KMS-11 (cell line): Measurements from ENCODE around the gene SEMA5A.

ENCODE experiments used
- H2AFZ ChIP-seq: fragments of 200-600 bp; sonication (generic); 2 replicates; pipeline ENCODE4 v1.6.1; 2016; ENCODE audit warnings: antibody characterized with exemption, mixed run types, low read depth
- H3K27ac ChIP-seq: fragments of 200-600 bp; sonication (generic); 2 replicates; pipeline ENCODE4 v1.6.1; 2016; ENCODE audit warnings: mild to moderate bottlenecking, mixed run types
- H3K27me3 ChIP-seq: fragments of 200-600 bp; sonication (generic); 2 replicates; pipeline ENCODE4 v1.6.1; 2017; ENCODE audit warnings: mild to moderate bottlenecking, low read depth, mixed run types, moderate library complexity; ENCODE audit not compliant: insufficient read depth
- H3K36me3 ChIP-seq: fragments of 200-600 bp; sonication (generic); 2 replicates; pipeline ENCODE4 v1.6.1; 2017; ENCODE audit warnings: mild to moderate bottlenecking, mixed run types; ENCODE audit not compliant: insufficient read depth
- H3K4me1 ChIP-seq: fragments of 200-600 bp; sonication (generic); 2 replicates; pipeline ENCODE4 v1.6.1; 2016; ENCODE audit warnings: mild to moderate bottlenecking, low read depth, mixed run types; ENCODE audit not compliant: poor library complexity, severe bottlenecking
- H3K4me2 ChIP-seq: fragments of 200-600 bp; sonication (generic); 2 replicates; pipeline ENCODE4 v1.7.0; 2016; ENCODE audit warnings: mild to moderate bottlenecking, mixed run types
- H3K4me3 ChIP-seq: fragments of 200-600 bp; sonication (generic); IDR thresholded peaks from 2 replicates; pipeline ENCODE4 v1.6.1; 2017; ENCODE audit warnings: low read depth, low read length, mixed read lengths; ENCODE audit not compliant: insufficient read depth
- H3K79me2 ChIP-seq: fragments of 200-600 bp; sonication (generic); 2 replicates; pipeline ENCODE4 v1.6.1; 2016; ENCODE audit warnings: low read depth, mixed run types; ENCODE audit not compliant: insufficient read depth
- H3K9ac ChIP-seq: fragments of 200-600 bp; sonication (generic); 2 replicates; pipeline ENCODE4 v1.6.1; 2016; ENCODE audit warnings: mild to moderate bottlenecking, mixed run types
- H4K20me1 ChIP-seq: fragments of 200-600 bp; sonication (generic); 2 replicates; pipeline ENCODE4 v1.6.1; 2016; ENCODE audit warnings: mild to moderate bottlenecking, mixed run types; ENCODE audit not compliant: insufficient read depth
- CTCF ChIP-seq: fragments of 200-600 bp; sonication (generic); conservative IDR thresholded peaks from 2 replicates; pipeline ENCODE4 v1.6.1; 2017; ENCODE audit warnings: low read depth, mild to moderate bottlenecking, antibody characterized with exemption, low read length, moderate library complexity, mixed read lengths

The SEMA5A gene

GRCh38 chr5:9082996-9083395 is 462.9 kb downstream of the SEMA5A start:
- TF ChIP-seq CTCF: no peak
- H3K27ac ChIP-seq: no peak overlapping the region

GRCh38 chr5:9072701-9073100 is 473.2 kb downstream of the SEMA5A start:
- TF ChIP-seq CTCF: no peak
- Histone ChIP-seq H3K4me3 (no peak overlapping the region), H2AFZ (no peak overlapping the region), H3K27ac (no peak overlapping the region), H3K4me2 (no peak overlapping the region), H3K4me1 (no peaks in the 10 kb centered on the region), H3K79me2 (no peaks in the 10 kb centered on the region), H3K27me3 (no peaks in the 10 kb centered on the region), H3K36me3 (no peaks in the 10 kb centered on the region), H4K20me1 (no peaks in the 10 kb centered on the region), H3K9ac (no peak overlapping the region)

More at GRCh38 chr5:9082996-9083395, 462.9 kb downstream of the SEMA5A start:
- Histone ChIP-seq H3K4me2 (no peak overlapping the region), H2AFZ (no peak overlapping the region), H3K4me1 (no peaks in the 10 kb centered on the region), H3K9ac (no peak overlapping the region), H4K20me1 (no peaks in the 10 kb centered on the region), H3K36me3 (no peaks in the 10 kb centered on the region), H3K79me2 (no peaks in the 10 kb centered on the region), H3K27me3 (no peaks in the 10 kb centered on the region), H3K4me3 (no peak overlapping the region)

GRCh38 chr5:9071524-9071923 is 474.4 kb downstream of the SEMA5A start:
- H3K27me3 ChIP-seq: no peaks in the 10 kb centered on the region
- H3K36me3 ChIP-seq: no peaks in the 10 kb centered on the region
- H3K79me2 ChIP-seq: no peaks in the 10 kb centered on the region
- no peak overlapping the region for H3K27ac ChIP-seq
- H2AFZ ChIP-seq: no peak overlapping the region
- no peaks in the 10 kb centered on the region for H4K20me1 ChIP-seq
- TF ChIP-seq CTCF: no peak
- H3K4me3 ChIP-seq: no peak overlapping the region
- no peak overlapping the region for H3K4me2 ChIP-seq
- H3K9ac ChIP-seq: no peak overlapping the region
- no peaks in the 10 kb centered on the region for H3K4me1 ChIP-seq

GRCh38 chr5:9071074-9071473 is 474.8 kb downstream of the SEMA5A start:
- H3K27ac ChIP-seq: no peak overlapping the region
- H3K27me3 ChIP-seq: no peaks in the 10 kb centered on the region
- no peaks in the 10 kb centered on the region for H3K79me2 ChIP-seq
- H3K4me2 ChIP-seq: no peak overlapping the region
- H3K9ac ChIP-seq: no peak overlapping the region
- H3K4me1 ChIP-seq: no peaks in the 10 kb centered on the region
- no peak for TF ChIP-seq CTCF
- no peak overlapping the region for H3K4me3 ChIP-seq
- H2AFZ ChIP-seq: no peak overlapping the region
- no peaks in the 10 kb centered on the region for H4K20me1 ChIP-seq
- no peaks in the 10 kb centered on the region for H3K36me3 ChIP-seq
